NCI-H1048 (cell line): ENCODE measurements around the gene C17orf113.
A peak's percentile ranks its signal among the peaks of the same experiment; 100 is the strongest.
"Not testable (repeated sequence)": the region's sequence is repeated elsewhere in the genome, so short reads cannot be mapped to it uniquely, and the experiment has no call there.

Experiments
- DNase-seq: peaks from one replicate; lab custom pipeline; 2025; lab: John Stamatoyannopoulos, UW

The C17orf113 gene

GRCh38 chr17:42042598-42043319 is 7.6 kb downstream of the C17orf113 start:
- DNase-seq: no peak

- no peak for DNase-seq
These were observed 8.8 kb downstream of the C17orf113 start for GRCh38 chr17:42041619-42042018.

- DNase-seq: no peak
These were observed 9.6 kb downstream of the C17orf113 start for GRCh38 chr17:42040818-42041217.

- DNase-seq: no peak
These were observed 10.3 kb downstream of the C17orf113 start for GRCh38 chr17:42039794-42040763.

- no peak for DNase-seq
These were observed 12.0 kb downstream of the C17orf113 start for GRCh38 chr17:42038221-42038973.

GRCh38 chr17:42034059-42034458 is 16.3 kb downstream of the C17orf113 start:
- DNase-seq: no peak

- DNase-seq: no peak
These were observed 18.8 kb downstream of the C17orf113 start for GRCh38 chr17:42031584-42031983.

- DNase-seq: no peak
These were observed 21.6 kb downstream of the C17orf113 start for GRCh38 chr17:42028791-42029127.

GRCh38 chr17:42027961-42028790 is 22.2 kb downstream of the C17orf113 start:
- no peak for DNase-seq

GRCh38 chr17:42027590-42027889 is 22.9 kb downstream of the C17orf113 start:
- DNase-seq: no peak

GRCh38 chr17:42026857-42027589 is 23.4 kb downstream of the C17orf113 start:
- DNase-seq: no peak

- no peak for DNase-seq
These were observed 24.5 kb downstream of the C17orf113 start for GRCh38 chr17:42025936-42026335.

GRCh38 chr17:42025191-42025579 is 25.2 kb downstream of the C17orf113 start:
- DNase-seq: no peak

GRCh38 chr17:42023524-42024349 is 26.7 kb downstream of the C17orf113 start:
- no peak for DNase-seq

- not testable (repeated sequence) for DNase-seq
These were observed 29.6 kb downstream of the C17orf113 start for GRCh38 chr17:42020845-42021244.

GRCh38 chr17:42019509-42020404 is 30.6 kb downstream of the C17orf113 start, which contains the start of gene NKIRAS2:
TSS of gene NKIRAS2 (plus strand) at chr17:42020090. CDS start at chr17:42021578, 1,488 bp downstream.
- DNase-seq: peak; percentile 82

GRCh38 chr17:42018988-42019387 is 31.4 kb downstream of the C17orf113 start:
- DNase-seq: no peak

- no peak for DNase-seq
These were observed 32.1 kb downstream of the C17orf113 start for GRCh38 chr17:42018339-42018738.

- no peak for DNase-seq
These were observed 32.6 kb downstream of the C17orf113 start for GRCh38 chr17:42017866-42018200.
